ENCODE data around the gene PALM. TPM values are rescaled to one million over a fixed set of nuclear protein-coding genes. Genes with fewer than 3 reads are reported as not detected.

PALM gene
- total and polyA plus RNA-seq, 9 of the 15 experiments (the other 6 are each of a cell fraction or from before 2014, with no cell fraction given), result 0.04 to 6.6 (median 1.7) TPM

- TF ChIP-seq AFF4 (CRISPR knock-in tag; IDR thresholded peaks at IDR 0.05) (no peak; the same call in 1 of the 2 replicates), KLF6 (CRISPR knock-in tag; IDR thresholded peaks at IDR 0.05; ENCODE audit: borderline replicate concordance) (no peak), PBX2 (CRISPR knock-in tag; IDR thresholded peaks at IDR 0.05; ENCODE audit: low read depth) (no peak), PBX2 (tag; conservative IDR thresholded peaks at IDR 0.05; ENCODE audit: low read depth) (no peak), CEBPG (CRISPR knock-in tag; IDR thresholded peaks at IDR 0.05) (no peak), CEBPG (tag; conservative IDR thresholded peaks at IDR 0.05 in 1 of 2, IDR thresholded peaks at IDR 0.05 in 1 of 2) (no peak), ZNF551 (CRISPR knock-in tag; IDR thresholded peaks at IDR 0.05) (no peak), ZBTB12 (CRISPR knock-in tag; IDR thresholded peaks at IDR 0.05) (no peak), RERE (CRISPR knock-in tag; IDR thresholded peaks at IDR 0.05; ENCODE audit: borderline replicate concordance) (peak; percentile 85; the same call in 1 of the 2 replicates), FOXA3 (CRISPR knock-in tag; conservative IDR thresholded peaks at IDR 0.05 in 1 of 2, IDR thresholded peaks at IDR 0.05 in 1 of 2) (no peak), CGGBP1 (CRISPR knock-in tag; IDR thresholded peaks at IDR 0.05) (no peak), E2F3 (CRISPR knock-in tag; IDR thresholded peaks at IDR 0.05) (peak; percentile 79; the same call in 1 of the 2 replicates)
Measured at GRCh38 chr19:679418-680286, 29.1 kb upstream of the PALM start (continued).

All from K562 (cell line).